Stimulated activated CD4-positive, alpha-beta T cell treated with anti-CD3 and anti-CD28 coated beads, Interleukin-1b, Interleukin-23, amount 100 ng/mL, for 48 hours (primary cell): Measurements from ENCODE around the gene S100P.

Experiments
- DNase-seq: peaks from one replicate; pipeline ENCODE4 v3.0.0-alpha.2; 2020

Gene S100P

DNA sequence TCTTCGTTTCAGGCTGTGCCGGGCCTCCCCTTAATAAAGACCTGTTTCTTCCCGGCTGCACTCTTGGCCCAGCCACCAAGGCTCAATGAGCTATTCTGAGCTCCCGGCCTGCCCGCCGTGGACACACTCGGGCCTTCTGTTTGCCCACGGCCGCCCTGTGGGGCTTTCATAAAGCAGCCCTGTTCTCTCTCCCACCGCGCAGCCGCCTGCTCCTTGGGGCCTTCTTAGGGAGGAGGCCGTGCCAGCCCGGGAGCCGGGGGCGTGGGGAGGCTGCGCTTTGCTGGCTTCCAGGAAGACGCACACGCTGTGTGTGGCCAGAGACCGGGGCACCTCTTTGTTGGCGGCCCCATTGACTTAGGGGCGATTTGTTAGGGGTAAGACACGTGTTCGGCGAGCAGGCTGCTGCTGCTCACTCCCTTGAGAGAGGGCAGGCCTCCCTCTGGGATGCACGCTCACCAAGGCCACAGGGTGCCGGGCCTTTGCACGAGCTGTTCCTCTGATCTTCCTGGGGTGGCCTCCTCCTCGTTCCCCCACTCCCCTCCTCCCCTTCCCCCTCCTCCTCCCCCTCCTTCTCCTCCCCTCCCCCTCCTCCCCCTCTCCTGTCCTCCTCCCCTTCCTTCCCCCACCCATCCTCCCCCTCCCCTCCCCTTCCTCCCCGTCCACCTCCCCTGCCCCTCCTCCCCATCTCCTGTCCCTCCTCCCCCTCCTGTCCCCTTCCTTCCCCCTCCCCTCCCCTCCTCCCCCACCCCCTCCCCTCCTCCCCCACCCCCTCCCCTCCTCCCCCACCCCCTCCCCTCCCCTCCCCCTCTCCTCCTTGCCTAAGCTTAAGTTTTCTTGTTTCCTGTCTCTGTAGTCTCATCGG is 33.6 kb downstream of the S100P start:
- DNase-seq = no peak

DNA sequence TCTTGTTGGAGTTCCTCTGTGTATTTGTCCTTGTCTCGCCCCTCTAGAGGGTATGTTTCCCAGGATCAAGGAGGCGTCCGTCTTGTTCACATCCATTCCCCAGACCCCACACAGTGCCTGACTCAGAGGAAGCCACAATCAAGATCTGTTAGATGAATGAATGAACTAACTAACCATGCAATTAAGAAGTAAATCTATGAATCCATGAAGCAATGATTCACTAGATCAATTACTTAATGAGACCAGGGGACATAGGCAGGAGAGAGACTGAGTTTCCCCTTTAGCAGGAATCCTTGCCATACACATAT is 34.2 kb downstream of the S100P start:
- DNase-seq = no peak

DNA sequence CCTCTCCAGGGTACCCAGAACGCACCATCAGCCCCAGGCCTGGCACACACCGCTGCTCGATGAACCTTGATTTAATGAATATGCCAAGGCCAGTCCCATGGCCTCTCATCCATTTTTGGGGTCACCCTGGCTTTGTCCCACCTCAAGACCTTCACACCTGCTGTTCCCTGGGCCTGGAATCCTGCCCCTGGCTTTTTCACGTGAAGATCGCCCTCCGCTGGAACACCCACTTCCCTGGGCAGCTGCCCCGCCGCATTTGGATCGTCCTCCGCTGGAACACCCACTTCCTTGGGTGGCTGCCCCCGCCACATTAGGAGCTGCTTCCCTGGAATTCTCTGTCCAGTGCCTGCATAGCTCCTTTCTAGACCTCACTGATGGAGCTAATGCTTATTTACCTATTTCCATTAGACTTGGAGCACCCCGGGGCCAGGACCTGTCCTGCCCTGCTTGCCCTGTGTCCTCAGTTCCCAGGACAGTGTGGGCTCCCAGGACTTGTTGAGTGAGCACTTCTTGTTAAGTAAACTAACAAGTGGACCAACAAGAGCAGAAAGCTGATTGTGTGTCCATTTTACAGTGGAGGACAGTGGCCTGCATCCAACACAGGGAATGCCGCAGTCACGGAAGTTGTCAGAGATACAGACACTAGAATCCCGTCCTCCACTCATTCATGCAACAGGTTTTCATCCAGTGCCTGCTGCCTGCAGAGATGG is 34.8 kb downstream of the S100P start:
- no peak for DNase-seq

DNA sequence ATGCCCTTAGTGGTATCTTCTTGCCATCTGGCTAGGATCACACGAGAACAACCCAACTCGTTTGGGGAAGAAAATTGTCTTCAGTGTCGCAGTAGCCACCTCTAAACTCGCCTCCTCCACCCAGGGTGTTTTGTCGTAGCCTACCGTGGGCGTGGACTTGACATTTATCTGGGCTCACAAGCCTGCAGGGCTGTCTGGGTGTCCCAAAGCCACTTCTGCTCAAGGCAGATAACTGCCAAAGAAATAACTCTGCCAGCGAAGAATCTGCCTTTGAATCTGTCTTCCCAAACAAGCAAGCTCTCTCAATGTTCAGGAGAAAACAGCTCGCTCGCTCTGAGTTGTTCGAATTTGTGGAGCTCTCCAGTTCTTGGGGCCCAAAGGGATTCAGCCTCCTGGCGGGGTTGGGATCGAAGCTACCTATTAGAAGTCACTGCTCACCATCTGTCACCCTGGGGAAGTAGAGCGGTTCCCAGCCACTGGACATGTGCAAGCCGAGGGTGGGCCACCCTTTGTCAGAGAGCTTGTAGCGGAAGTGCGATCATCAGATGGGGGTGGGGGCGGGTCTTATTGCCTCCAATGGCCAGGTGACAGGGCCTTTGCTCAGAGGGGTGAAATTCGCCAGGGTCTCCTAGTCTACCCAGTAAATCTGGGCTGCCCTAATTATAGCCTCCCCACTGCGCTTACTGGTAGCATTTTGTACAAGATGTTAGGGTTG is 37.1 kb downstream of the S100P start:
- DNase-seq = no peak

DNA sequence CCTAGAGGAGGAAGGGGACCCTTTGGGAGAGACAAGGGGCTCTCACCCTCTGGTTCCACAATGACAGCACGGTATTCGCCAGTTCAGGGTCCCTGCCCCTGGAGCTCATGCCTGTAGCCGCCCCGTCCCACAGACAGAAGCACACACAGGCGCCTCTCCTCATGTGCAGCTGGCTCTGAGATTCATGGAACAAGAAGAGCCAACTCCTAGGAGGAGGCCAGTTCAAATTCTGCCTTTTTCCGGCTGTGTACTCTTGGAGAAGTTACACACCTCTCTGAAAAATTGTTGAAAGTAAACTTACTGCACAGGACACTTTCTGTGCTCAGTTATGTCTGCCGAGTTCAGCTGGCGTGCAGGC is 37.6 kb downstream of the S100P start:
- no peak for DNase-seq

DNA sequence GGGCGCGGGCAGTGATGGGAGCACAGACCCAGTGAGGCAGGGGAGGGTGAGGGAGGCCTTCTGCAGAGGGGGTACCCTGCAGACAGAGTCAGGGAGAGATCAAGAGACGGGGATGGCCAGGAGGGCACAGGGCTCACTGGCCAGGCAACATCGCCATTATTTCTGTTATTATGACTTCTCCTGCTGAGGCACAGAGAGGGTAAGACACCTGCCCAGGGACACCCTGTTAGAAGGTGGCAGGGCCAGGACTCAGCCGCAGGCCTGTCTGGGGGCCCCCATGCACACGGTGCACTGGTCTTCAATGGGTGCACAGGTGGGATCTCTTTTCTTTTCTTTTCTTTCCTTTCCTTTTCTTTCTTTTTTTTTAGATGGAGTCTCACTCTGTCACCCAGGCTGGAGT is 38.1 kb downstream of the S100P start:
- no peak for DNase-seq

DNA sequence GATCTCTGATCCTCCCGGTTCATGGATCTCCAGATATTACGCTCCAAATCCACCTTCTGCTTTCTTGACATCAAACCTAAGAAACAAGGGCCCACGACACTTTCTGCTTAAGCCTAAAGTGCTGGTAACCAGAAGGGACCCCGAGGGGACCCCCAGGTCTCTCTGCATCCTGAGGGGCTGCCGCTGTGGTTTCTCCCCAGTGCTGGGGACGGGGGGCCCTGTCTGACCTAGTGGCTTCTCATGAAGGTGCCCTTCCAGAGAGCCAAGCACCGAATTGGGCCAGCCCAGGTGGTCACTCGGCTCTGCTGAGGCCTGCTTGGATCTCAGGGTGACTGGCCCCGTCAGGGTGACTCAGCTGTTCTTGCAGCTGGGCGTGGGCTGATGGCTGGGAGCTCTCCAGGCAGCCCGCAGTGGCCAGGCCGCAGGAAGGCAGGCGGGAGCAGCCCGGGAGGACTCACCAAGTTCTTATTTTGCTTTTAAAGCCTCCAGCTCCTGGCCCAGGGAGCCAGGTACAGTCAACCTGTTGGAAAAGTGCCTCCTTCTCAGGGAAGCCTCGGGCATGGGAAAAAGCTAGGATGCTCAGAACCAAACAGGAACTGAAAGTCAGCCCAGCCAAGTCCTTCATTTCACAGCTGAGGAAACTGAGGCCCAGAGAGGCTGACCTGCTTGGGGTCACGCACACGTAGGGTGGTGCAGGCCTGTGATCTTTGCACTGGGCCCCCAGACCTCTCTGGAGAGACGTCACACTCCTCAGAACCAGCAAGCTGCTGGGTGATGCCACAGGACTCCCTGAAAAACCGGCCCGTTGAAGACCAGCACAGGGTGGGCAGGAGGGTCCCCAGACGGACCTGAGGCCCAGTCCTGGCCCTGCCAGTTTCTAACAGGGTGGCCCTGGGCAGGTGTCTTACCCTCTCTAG is 39.0 kb downstream of the S100P start:
- no peak for DNase-seq

DNA sequence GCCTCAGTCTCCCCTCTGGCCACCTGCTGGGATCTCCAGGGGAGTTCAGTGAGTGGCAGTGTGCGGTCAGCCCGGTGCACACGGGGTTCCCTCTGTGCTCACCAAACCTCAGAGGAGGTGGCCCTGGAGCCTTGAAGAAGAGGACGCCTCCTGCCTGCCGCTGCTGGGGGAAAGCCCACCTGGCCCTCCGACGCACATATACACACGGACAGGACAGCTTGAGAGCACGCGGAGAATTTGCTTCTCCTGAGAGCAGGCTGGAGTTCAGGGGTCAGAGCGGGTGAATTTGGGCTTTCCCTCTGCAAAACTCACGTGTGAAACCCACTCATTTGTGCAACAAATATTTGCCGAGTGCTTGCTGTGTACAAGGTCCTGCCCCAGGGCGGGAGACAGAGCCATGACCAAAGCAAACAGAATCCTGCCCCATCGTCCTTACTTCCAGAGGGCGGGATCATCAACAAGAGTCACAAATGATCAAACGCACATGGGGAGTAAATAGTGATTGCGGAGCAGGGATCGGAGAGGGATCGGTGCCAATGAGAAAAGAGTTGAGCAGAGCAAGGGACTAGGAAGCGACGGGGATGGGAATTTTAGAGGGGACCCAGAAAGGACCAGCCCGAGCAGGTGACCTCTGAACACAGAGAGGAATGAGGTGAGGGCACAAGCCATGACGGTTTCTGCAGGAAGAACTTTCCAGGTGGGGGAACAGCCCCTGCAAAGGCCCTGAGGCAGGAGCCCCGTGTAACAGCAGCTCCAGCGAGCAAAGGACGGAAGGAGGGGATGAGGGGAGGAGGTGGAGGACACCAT is 39.9 kb downstream of the S100P start:
- no peak for DNase-seq

DNA sequence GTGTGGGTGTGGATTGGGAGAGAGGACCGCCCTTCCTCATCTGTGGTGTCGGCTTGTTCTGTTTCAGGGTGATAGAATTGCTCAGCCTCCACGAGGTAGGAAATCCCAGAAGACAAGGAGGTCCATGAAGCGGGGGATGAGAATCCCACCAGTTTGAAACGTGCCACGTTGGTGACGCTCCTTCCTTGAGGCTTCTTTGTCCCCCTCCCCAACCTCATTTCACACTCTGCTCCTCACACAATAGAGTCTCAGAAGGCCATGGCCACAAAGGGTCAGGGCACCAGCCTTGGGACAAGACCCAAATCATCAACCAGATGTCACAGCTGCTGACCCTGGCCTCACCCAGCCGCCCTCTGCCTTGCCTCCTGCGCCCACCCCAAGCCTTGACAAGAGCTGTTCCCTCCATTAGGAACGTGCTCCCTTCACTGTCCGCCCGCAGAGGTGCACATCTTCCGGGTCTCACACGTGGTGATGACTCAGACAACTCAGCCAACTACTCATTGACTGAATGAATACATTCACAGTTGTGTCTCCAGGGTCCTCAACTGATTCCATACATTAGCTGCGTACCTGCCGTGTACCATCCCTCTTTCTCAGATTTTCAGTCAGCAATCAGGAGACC is 40.6 kb downstream of the S100P start:
- no peak for DNase-seq

DNA sequence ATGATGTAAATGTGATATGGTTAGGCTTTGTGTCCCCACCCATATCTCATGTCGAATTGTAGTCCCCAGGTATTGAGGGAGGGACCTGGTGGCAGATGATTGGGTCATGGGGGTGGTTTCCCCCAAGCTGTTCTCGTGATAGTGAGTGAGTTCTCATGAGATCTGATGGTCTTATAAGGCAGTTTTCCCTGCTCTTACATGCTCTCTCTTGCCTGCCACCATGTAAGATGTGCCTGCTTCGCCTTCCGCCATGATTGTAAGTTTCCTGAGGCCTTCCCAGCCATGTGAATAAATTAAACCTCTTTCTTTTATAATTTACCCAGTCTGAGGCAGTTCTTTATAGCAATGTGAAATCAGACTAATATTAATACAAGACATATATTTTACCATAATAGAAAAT is 46.2 kb downstream of the S100P start:
- DNase-seq = no peak

DNA sequence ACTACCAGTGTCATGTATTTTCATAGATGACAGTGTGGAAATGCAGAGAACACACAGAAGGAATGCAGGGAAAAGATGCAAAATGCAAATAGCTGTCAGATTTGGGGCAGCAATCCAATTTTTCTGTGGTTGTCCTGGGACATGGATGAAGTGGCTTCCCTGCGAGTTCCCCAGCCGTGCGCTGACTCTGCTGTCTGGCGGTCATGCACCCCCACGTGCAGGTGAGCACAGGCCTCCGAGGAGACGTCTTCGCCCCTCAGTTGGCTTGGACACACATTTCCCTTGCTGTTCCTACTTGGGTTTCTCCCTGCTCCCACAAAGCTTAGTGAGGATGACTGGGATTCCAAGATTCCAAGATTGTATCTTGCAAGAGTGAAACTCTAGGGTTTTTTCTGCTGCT is 46.7 kb downstream of the S100P start:
- no peak for DNase-seq

DNA sequence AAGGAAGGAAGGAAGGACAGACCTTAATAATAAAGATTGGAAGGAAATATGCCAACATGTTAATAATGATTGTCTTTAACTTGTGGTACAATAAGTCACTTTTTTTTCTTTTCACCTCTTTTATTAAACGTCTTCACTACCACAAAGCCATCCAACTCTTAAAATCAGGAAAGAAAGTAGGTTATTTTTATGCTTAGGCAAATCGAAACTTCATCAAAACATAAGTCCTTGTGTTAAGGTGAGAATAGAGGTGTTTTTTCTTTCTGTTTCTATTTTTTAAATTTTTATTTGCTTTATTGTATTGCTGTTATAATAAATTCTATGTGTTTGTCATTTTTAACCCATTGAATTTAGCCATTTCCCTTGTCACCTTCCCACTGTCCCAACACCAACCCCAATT is 48.8 kb downstream of the S100P start:
- no peak for DNase-seq

DNA sequence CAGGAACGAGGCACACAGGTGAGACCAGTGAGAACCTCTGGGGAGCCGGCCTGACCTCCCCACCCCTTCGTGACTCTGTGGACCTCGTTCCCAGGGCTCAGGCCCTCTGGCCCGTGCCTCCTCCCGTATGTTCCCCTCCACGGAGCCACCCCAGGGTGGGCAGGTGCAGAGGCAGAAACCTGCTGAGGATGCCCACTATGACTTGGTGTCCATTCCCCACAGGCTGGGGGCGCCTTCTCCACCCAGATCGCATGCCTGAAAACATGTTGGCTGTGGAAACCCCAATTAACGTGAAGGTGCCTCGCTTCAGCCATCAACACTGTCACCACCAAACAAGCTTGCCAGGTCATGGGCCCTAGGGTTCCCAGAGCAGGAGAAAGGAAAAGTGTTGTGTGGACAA is 49.3 kb downstream of the S100P start:
- no peak for DNase-seq
